Activated CD8-positive, alpha-beta memory T cell treated with anti-CD3 and anti-CD28 coated beads, Interleukin-2, amount 10 ng/mL, durations not matched to agents 7 days and 5 days (primary cell): ENCODE results near the gene CNTLN. TPM values are rescaled to one million over a fixed set of nuclear protein-coding genes. Genes with fewer than 3 reads are reported as not detected.
A peak's percentile ranks its signal among the peaks of the same experiment; 100 is the strongest.

Experiments
- ATAC-seq: fragments of 150-1000 bp; cut with Tn5 transposase; one replicate; pipeline ENCODE4 v1.10.0; 2021; ENCODE audit warnings: moderate library complexity
- CTCF ChIA-PET: fragments of 350-600 bp; sonication (Branson Sonifier 250); formaldehyde crosslinking; loops from one replicate; lab custom pipeline; 2021; ENCODE audit warnings: antibody characterized with exemption; lab: Charles Lee
- DNase-seq: peaks from one replicate; pipeline ENCODE4 v3.0.0-alpha.2; 2020
- H3K27ac Mint-ChIP-seq: one replicate; pipeline ENCODE4 v1.8.0; 2021; ENCODE audit warnings: mild to moderate bottlenecking, mixed read lengths
- H3K27me3 Mint-ChIP-seq: one replicate; pipeline ENCODE4 v1.8.0; 2021; ENCODE audit warnings: mixed read lengths
- H3K36me3 Mint-ChIP-seq: one replicate; pipeline ENCODE4 v1.8.0; 2021; ENCODE audit warnings: mild to moderate bottlenecking, mixed read lengths
- H3K4me1 Mint-ChIP-seq: one replicate; pipeline ENCODE4 v1.8.0; 2021; ENCODE audit warnings: mixed read lengths
- H3K4me3 Mint-ChIP-seq: one replicate; pipeline ENCODE4 v1.8.0; 2021; ENCODE audit warnings: mild to moderate bottlenecking, moderate library complexity, mixed read lengths
- H3K9me3 Mint-ChIP-seq: one replicate; pipeline ENCODE4 v1.8.0; 2022; ENCODE audit warnings: low read depth, mixed read lengths
- total RNA-seq, 2 experiments: library from RNA; stranded (reverse); gene quantifications; one replicate each; pipeline ENCODE4 v1.2.3, GENCODE V29; 2021

The CNTLN gene
- total RNA-seq, 2 experiments from 2014 or later = 0.18 to 0.73 TPM

DNA sequence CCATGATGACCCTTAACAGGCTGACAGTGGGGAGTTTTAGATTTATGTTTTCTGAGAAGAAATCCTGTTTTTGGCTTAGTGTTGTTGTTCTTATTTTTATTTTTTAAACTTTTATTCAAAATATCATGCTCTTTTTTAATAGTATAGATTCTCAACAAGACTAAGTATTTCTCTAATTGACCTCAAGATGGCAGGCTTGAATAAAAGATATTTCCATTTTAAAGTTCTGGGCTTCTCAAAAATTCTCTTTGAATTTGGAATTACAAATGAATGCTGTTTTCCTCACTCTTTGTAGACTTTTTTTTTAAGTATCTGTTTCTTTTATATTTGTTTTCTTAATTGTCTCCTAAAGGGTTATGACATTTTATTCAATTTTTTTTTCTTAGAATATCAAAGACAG, 394.0 kb downstream of the CNTLN start:
- ATAC-seq (no peak), DNase-seq (no peak)
- CTCF ChIA-PET = no interaction called here
- no peaks in the 10 kb centered on the region for H3K27me3 Mint-ChIP-seq
- no peaks in the 10 kb centered on the region for H3K9me3 Mint-ChIP-seq
- H3K36me3 Mint-ChIP-seq = no peaks in the 10 kb centered on the region
- H3K27ac Mint-ChIP-seq = no peak overlapping the region
- H3K4me1 Mint-ChIP-seq = no peaks in the 10 kb centered on the region
- no peak overlapping the region for H3K4me3 Mint-ChIP-seq

DNA sequence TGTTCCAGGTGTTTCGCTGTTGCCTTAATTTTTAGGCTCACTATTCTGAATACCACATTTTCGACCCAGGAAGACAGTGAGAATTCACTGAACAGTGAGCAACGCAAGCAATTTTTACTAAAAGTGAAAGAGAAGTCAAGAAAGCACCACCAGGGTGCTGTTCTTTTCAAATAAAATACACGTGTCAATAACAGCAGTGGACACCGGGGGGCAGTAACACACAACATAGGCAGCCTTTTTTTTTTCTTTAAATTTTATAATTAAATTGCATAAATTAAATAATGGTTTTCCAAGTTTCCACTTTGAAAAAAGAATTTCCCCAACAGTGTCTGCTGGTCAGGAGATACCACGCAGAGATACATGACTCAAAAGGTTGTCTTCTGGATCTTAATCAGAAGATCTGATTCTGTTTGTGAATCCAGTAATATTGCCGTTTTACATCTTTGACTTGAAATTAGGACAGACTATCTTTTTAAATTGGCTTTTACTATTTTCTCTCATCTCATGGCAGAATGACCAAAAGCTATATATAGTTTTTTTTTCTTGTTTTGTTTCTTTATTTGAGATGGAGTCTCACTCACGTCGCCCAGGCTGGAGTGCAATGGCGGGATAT, 396.9 kb downstream of the CNTLN start:
- H3K4me3 Mint-ChIP-seq = no peak overlapping the region
- CTCF ChIA-PET = no interaction called here
- H3K36me3 Mint-ChIP-seq = no peaks in the 10 kb centered on the region
- ATAC-seq = no peak
- no peaks in the 10 kb centered on the region for H3K27me3 Mint-ChIP-seq
- H3K4me1 Mint-ChIP-seq = no peaks in the 10 kb centered on the region
- DNase-seq = peak; percentile 44
- H3K9me3 Mint-ChIP-seq = no peaks in the 10 kb centered on the region
- no peak overlapping the region for H3K27ac Mint-ChIP-seq

DNA sequence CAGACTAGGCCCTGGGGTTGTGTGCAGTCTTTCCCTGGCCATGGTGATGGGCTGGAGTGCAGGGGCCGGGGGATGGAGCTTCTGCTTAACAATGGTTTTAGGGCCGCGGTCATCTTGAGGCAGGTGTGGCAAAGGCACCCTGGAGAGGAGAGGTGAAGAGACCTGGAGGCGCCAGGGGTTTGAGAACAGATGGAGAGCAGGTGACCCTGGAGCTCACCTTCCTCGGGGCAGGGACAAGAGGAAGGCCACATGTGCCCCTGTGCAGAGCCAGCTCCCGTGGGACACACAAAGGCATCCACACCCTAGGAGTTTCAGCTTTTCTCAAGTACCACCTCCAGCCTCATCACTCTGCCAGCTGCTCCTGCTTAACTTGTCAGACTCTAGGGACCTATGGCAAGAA, 397.6 kb downstream of the CNTLN start:
- H3K4me3 Mint-ChIP-seq = no peak overlapping the region
- H3K27ac Mint-ChIP-seq = no peak overlapping the region
- ATAC-seq (no peak), DNase-seq (no peak)
- H3K9me3 Mint-ChIP-seq = no peaks in the 10 kb centered on the region
- no peaks in the 10 kb centered on the region for H3K4me1 Mint-ChIP-seq
- no peaks in the 10 kb centered on the region for H3K36me3 Mint-ChIP-seq
- CTCF ChIA-PET = no interaction called here
- H3K27me3 Mint-ChIP-seq = no peaks in the 10 kb centered on the region

DNA sequence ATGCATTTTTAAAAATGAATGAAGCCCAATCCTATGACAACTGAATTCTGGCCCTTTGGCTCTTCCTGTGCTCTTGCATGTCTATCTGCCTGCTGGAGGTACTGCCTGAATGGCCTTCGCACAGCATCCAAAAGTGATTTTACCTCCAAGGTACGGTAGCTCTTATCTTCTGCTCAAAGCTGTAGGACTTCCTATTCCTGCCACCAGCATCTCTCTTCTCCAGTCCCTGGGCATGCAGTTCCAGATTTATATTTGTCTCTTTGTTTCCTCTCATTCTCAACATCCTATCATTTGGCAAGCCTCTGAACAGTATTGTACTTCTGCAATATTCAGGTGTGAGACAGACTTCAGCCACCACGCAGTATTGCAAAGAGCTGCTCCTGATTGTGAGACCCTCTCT, 400.3 kb downstream of the CNTLN start:
- Mint-ChIP-seq H3K9me3 (no peaks in the 10 kb centered on the region), H3K36me3 (no peaks in the 10 kb centered on the region), H3K4me1 (no peaks in the 10 kb centered on the region), H3K27me3 (no peaks in the 10 kb centered on the region), H3K4me3 (no peak overlapping the region), H3K27ac (no peak overlapping the region)
- CTCF ChIA-PET = no interaction called here
- DNase-seq = no peak
- ATAC-seq = no peak

DNA sequence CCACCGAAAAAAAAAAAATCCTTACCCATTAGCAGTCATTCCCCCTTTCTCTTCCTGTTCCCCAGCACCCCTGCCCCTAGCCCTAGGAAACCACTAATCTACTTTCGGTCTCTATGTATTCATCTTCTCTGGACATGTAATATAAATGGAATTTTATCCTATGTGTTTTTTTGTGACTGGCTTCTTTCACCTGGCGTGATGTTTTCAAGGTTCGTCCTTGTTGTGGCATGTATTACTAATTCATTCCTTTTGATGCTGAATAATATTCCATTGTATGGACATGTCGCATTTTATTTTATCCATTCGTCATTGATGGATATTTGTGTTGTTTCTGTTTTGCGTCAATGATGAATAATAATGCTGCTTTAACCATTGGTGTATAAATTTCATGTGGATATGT, 401.2 kb downstream of the CNTLN start:
- H3K4me1 Mint-ChIP-seq = no peaks in the 10 kb centered on the region
- no peak overlapping the region for H3K4me3 Mint-ChIP-seq
- DNase-seq (no peak), ATAC-seq (no peak)
- H3K27me3 Mint-ChIP-seq = no peaks in the 10 kb centered on the region
- H3K27ac Mint-ChIP-seq = no peak overlapping the region
- H3K36me3 Mint-ChIP-seq = no peaks in the 10 kb centered on the region
- CTCF ChIA-PET = no interaction called here
- H3K9me3 Mint-ChIP-seq = no peaks in the 10 kb centered on the region

DNA sequence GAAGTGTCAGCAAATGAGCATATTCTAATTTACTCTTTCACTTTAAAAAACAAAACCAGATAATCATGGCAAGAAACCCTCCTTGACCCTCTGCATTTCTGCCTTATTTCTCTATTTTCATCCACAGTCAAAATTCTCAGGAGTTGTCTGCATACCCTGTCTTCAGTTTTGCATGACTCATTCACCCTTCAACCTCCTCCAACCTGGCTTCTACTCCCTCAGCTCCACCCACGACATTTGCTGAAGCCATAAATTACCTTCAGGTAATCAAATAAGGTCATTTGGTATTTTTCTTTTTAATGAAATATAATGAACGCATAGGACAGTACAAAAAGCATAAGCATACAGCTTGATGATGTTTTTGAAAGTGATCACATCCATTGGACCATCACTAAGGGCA, 416.2 kb downstream of the CNTLN start:
- H3K27ac Mint-ChIP-seq = no peak overlapping the region
- CTCF ChIA-PET = no interaction called here
- H3K4me3 Mint-ChIP-seq = no peak overlapping the region
- H3K9me3 Mint-ChIP-seq = no peaks in the 10 kb centered on the region
- no peak for ATAC-seq
- no peak for DNase-seq
- no peaks in the 10 kb centered on the region for H3K27me3 Mint-ChIP-seq
- H3K36me3 Mint-ChIP-seq = no peaks in the 10 kb centered on the region
- no peaks in the 10 kb centered on the region for H3K4me1 Mint-ChIP-seq
